Midbrain (tissue), 1 donor: ENCODE measurements around the gene DSE.

ENCODE experiments used
- DNase-seq: peaks from one replicate; lab custom pipeline; 2025; lab: John Stamatoyannopoulos, UW

Gene DSE

GRCh38 chr6:116446399-116446798 is 75.7 kb downstream of the DSE start:
- no peak for DNase-seq

GRCh38 chr6:116447052-116447451 is 76.3 kb downstream of the DSE start:
- no peak for DNase-seq

GRCh38 chr6:116447496-116448011 is 76.8 kb downstream of the DSE start:
- DNase-seq = no peak

GRCh38 chr6:116449565-116449964 is 78.8 kb downstream of the DSE start:
- no peak for DNase-seq

- DNase-seq = no peak
These were observed 79.5 kb downstream of the DSE start for GRCh38 chr6:116450185-116450710.

GRCh38 chr6:116450769-116451740 is 80.3 kb downstream of the DSE start:
- peak; percentile 6 for DNase-seq

GRCh38 chr6:116451916-116452315 is 81.2 kb downstream of the DSE start:
- no peak for DNase-seq

- no peak for DNase-seq
These were observed 81.8 kb downstream of the DSE start for GRCh38 chr6:116452531-116452930.

- no peak for DNase-seq
These were observed 85.4 kb downstream of the DSE start for GRCh38 chr6:116456106-116456505.

GRCh38 chr6:116456927-116457326 is 86.2 kb downstream of the DSE start:
- DNase-seq = no peak

GRCh38 chr6:116458264-116458663 is 87.5 kb downstream of the DSE start:
- DNase-seq = no peak

GRCh38 chr6:116459927-116460326 is 89.2 kb downstream of the DSE start:
- no peak for DNase-seq

- no peak for DNase-seq
These were observed 90.7 kb downstream of the DSE start, which contains the start of gene CALHM6 for GRCh38 chr6:116461331-116461931. CALHM6 (plus strand) TSS chr6:116461375; CDS start chr6:116461930, 555 bp downstream.

GRCh38 chr6:116461932-116462885 is 91.5 kb downstream of the DSE start:
- no peak for DNase-seq

- DNase-seq = no peak
These were observed 92.6 kb downstream of the DSE start for GRCh38 chr6:116463301-116463700.

- no peak for DNase-seq
These were observed 94.5 kb downstream of the DSE start for GRCh38 chr6:116465246-116465645.

- DNase-seq = no peak
These were observed 96.3 kb downstream of the DSE start for GRCh38 chr6:116467096-116467495.

GRCh38 chr6:116467514-116467913 is 96.8 kb downstream of the DSE start:
- no peak for DNase-seq

- no peak for DNase-seq
These were observed 97.5 kb downstream of the DSE start for GRCh38 chr6:116468293-116468692.

GRCh38 chr6:116471531-116471930 is 100.8 kb downstream of the DSE start:
- DNase-seq = no peak

- no peak for DNase-seq
These were observed 102.0 kb downstream of the DSE start for GRCh38 chr6:116472706-116473105.

GRCh38 chr6:116475141-116475540 is 104.4 kb downstream of the DSE start:
- DNase-seq = no peak
